Measurements from ENCODE around the gene MTOR. TPM values are rescaled to one million over a fixed set of nuclear protein-coding genes. Genes with fewer than 3 reads are reported as not detected.
A peak's percentile ranks its signal among the peaks of the same experiment; 100 is the strongest.

MTOR gene
- total RNA-seq, 1 donor from 2014 or later, result 43.6 TPM

DNA sequence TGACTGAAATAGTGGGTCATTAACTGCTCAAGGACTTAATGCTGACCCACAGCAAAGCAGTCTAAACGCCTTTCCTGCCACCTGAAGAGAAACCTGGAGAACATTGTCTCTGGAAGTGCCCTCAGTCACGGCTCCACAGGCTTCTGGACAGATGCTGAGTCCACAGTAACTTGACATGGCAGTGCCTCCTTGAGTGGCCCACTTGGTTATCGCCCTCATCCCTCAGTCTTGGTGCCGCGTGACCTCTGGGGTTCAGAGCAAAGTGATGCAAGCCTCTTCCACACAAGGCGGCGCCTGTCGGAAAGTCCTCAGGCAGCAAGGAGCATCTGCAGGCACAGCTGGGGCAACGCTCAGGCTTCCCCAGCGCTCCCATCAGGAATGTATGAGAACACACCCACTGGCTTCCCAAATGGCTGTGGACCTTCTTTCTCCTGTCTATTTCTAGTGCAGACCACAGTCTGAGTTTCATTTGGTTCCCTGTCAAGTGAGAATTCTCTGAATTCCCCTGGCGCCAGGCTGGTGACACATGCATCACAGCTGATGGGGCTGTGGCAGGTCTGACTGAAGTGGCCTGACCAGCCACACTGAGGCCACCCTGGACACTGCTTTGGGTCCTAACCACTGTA, 86.2 kb downstream of the MTOR start:
- Histone ChIP-seq H3K36me3 (ENCODE audit: insufficient read depth, low read length) (no peaks in the 10 kb centered on the region), H3K4me1 (ENCODE audit: insufficient read depth, low read length) (peaks cover 23% of the 10 kb centered on the region), H3K9ac (ENCODE audit: low read length) (no peak overlapping the region), H4K20me1 (ENCODE audit: insufficient read depth, low read length) (peaks cover 14% of the 10 kb centered on the region), H3K27me3 (ENCODE audit: insufficient read depth, low read length) (no peaks in the 10 kb centered on the region), H3K79me2 (ENCODE audit: insufficient read depth, low read length) (no peaks in the 10 kb centered on the region), H3K4me3 (ENCODE audit: insufficient read depth, low read depth, low read length) (no peak overlapping the region), H3K4me2 (ENCODE audit: low read length) (peak overlapping the region; percentile 0), H3K9me3 (ENCODE audit: insufficient read depth, low read depth, low read length) (no peaks in the 10 kb centered on the region), H2AFZ (ENCODE audit: low read depth, low read length) (no peak overlapping the region), H3K27ac (ENCODE audit: low read depth, low read length) (no peak overlapping the region)
- no peak for TF ChIP-seq CTCF (IDR thresholded peaks at IDR 0.05; ENCODE audit: insufficient read depth, low read depth, low read length)
- TF ChIP-seq EZH2 (IDR thresholded peaks at IDR 0.05; ENCODE audit: insufficient read depth, low read length), result no peak
- FAIRE-seq (peak; percentile 37), DNase-seq (ENCODE audit: low read depth) (peak; percentile 60)
- Mint-ChIP-seq H3K4me1 (ENCODE audit: low read depth, unreplicated experiment) (peaks cover 54% of the 10 kb centered on the region), H3K36me3 (ENCODE audit: low read depth, unreplicated experiment) (peaks cover 12% of the 10 kb centered on the region), H3K27ac (ENCODE audit: unreplicated experiment) (peak overlapping the region; percentile 22), H3K27me3 (ENCODE audit: low read depth, unreplicated experiment) (no peaks in the 10 kb centered on the region), H3K9me3 (ENCODE audit: unreplicated experiment) (no peaks in the 10 kb centered on the region), H3K4me3 (ENCODE audit: unreplicated experiment) (peak overlapping the region; percentile 15)

DNA sequence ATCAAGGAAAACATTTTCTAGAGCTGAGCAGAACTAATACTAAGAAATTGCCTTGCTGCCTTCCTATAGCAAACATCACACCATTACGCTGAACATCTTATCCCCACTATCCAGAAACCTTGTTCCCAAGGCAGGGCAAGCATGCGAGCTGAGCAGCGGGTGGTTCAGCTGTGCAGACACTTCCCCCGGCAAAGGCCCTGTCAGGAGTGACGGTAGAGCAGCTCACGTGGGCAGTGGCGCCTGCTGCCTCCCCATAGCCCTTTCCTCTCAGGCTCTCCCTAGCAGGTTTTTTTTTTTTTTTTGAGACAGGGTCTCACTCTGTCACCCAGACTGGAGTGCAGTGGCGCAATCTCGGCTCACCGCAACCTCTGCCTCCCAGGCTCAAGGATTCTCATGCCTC, 86.9 kb downstream of the MTOR start:
- H3K27ac ChIP-seq (ENCODE audit: low read depth, low read length), result no peak overlapping the region

More for the DNA sequence above, 86.9 kb downstream of the MTOR start:
- no peak overlapping the region for H2AFZ ChIP-seq (ENCODE audit: low read depth, low read length)
- peaks cover 14% of the 10 kb centered on the region for H4K20me1 ChIP-seq (ENCODE audit: insufficient read depth, low read length)
- peak overlapping the region; percentile 80 for H3K27ac Mint-ChIP-seq (ENCODE audit: unreplicated experiment)
- no peaks in the 10 kb centered on the region for H3K36me3 ChIP-seq (ENCODE audit: insufficient read depth, low read length)
- no peaks in the 10 kb centered on the region for H3K9me3 ChIP-seq (ENCODE audit: insufficient read depth, low read depth, low read length)
- TF ChIP-seq CTCF (IDR thresholded peaks at IDR 0.05; ENCODE audit: insufficient read depth, low read depth, low read length) (no peak), EZH2 (IDR thresholded peaks at IDR 0.05; ENCODE audit: insufficient read depth, low read length) (no peak)
- no peaks in the 10 kb centered on the region for H3K9me3 Mint-ChIP-seq (ENCODE audit: unreplicated experiment)
- no peak overlapping the region for H3K4me3 ChIP-seq (ENCODE audit: insufficient read depth, low read depth, low read length)
- peaks cover 22% of the 10 kb centered on the region for H3K4me1 ChIP-seq (ENCODE audit: insufficient read depth, low read length)
- FAIRE-seq, result no peak
- no peak overlapping the region for H3K9ac ChIP-seq (ENCODE audit: low read length)
- no peak overlapping the region for H3K4me3 Mint-ChIP-seq (ENCODE audit: unreplicated experiment)
- H3K4me2 ChIP-seq (ENCODE audit: low read length), result no peak overlapping the region
- H3K36me3 Mint-ChIP-seq (ENCODE audit: low read depth, unreplicated experiment), result peaks cover 11% of the 10 kb centered on the region
- peaks cover 54% of the 10 kb centered on the region for H3K4me1 Mint-ChIP-seq (ENCODE audit: low read depth, unreplicated experiment)
- no peak for DNase-seq (ENCODE audit: low read depth)
- H3K27me3 Mint-ChIP-seq (ENCODE audit: low read depth, unreplicated experiment), result no peaks in the 10 kb centered on the region
- H3K27me3 ChIP-seq (ENCODE audit: insufficient read depth, low read length), result no peaks in the 10 kb centered on the region
- H3K79me2 ChIP-seq (ENCODE audit: insufficient read depth, low read length), result no peaks in the 10 kb centered on the region
